HCT116 (cell line): ENCODE measurements around the gene KCNE1. TPM values are rescaled to one million over a fixed set of nuclear protein-coding genes. Genes with fewer than 3 reads are reported as not detected.

Source experiments
- ATAC-seq: fragments of 200-7000 bp; cut with Tn5 transposase; 2 replicates; pipeline ENCODE4 v1.9.1; 2020; ENCODE audit warnings: mild to moderate bottlenecking, moderate library complexity
- BruUV-seq: library from RNA; stranded (reverse); fragments of 400-500 nt; replicated peaks from 2 replicates; lab custom pipeline; 2021; lab: Mats Ljungman, UMichigan
- CTCF ChIA-PET: fragments of 300-600 bp; sonication (Branson Sonifier 250); formaldehyde crosslinking; loops from one replicate; lab custom pipeline; 2021; ENCODE audit warnings: antibody characterized with exemption; lab: Charles Lee
- POLR2A ChIA-PET: fragments of 300-600, 350-600 bp; sonication (Branson Sonifier 250); formaldehyde crosslinking; loops from one replicate; lab custom pipeline; 2021; ENCODE audit warnings: antibody characterized with exemption; lab: Charles Lee
- RAD21 ChIA-PET, 2 experiments: fragments of 300-600 bp; sonication (Branson Sonifier 250); formaldehyde crosslinking; loops; one replicate each; lab custom pipeline; 2023; ENCODE audit warnings: low total read pairs in 2 of 2; ENCODE audit not compliant: uncharacterized antibody in 2 of 2, unreplicated experiment in 2 of 2, low non-redundant PET in 1 of 2; lab: Charles Lee
- DNase-seq: peaks from one replicate; pipeline ENCODE4 v3.0.0-alpha.2; 2010; ENCODE audit warnings: low read depth, low spot score
- H2AFZ ChIP-seq: fragments of 200-600 bp; shearing (Covaris generic), sonication (generic); 2 replicates; pipeline ENCODE4 v1.6.1; 2017; ENCODE audit warnings: low read depth, mixed run types, mixed read lengths, antibody characterized with exemption, low read length; ENCODE audit not compliant: poor library complexity, severe bottlenecking
- H3K27ac ChIP-seq: 2 replicates; pipeline ENCODE4 v1.5.1; 2012; ENCODE audit warnings: low read depth, low read length
- H3K27me3 ChIP-seq: fragments of 200-600 bp; sonication (generic); 2 replicates; pipeline ENCODE4 v1.6.1; 2016; ENCODE audit warnings: mixed run types, low read length, mixed read lengths; ENCODE audit not compliant: insufficient read depth
- H3K36me3 ChIP-seq, 2 experiments: fragments of 200-500 bp in 1 of 2; fragments of 200-600 bp in 1 of 2; sonication (Bioruptor generic) in 1 of 2; sonication (generic) in 1 of 2; 2 replicates each; pipeline versions ENCODE4 v1.5.1 to v1.6.1; 2014 to 2016; ENCODE audit warnings: low read length in 2 of 2, inconsistent platforms in 1 of 2, mixed read lengths in 1 of 2, mixed run types in 1 of 2; ENCODE audit not compliant: insufficient read depth in 2 of 2, control insufficient read depth in 1 of 2
- H3K4me1 ChIP-seq, 2 experiments: fragments of 200-600 bp in 1 of 2; sonication (generic) in 1 of 2; 2 replicates each; pipeline versions ENCODE4 v1.5.1 to v1.6.1; 2012 to 2017; ENCODE audit warnings: low read length in 2 of 2, inconsistent platforms in 1 of 2, mild to moderate bottlenecking in 1 of 2, mixed read lengths in 1 of 2, mixed run types in 1 of 2, moderate library complexity in 1 of 2; ENCODE audit not compliant: insufficient read depth in 2 of 2, control insufficient read depth in 1 of 2
- H3K4me2 ChIP-seq: fragments of 200-600 bp; sonication (generic); 2 replicates; pipeline ENCODE4 v1.6.1; 2017; ENCODE audit warnings: mixed run types, low read length, mixed read lengths
- H3K4me3 ChIP-seq, 2 experiments: fragments of 200-600 bp in 1 of 2; sonication (generic) in 1 of 2; replicated peaks in 1 of 2; 2 replicates each; pipeline ENCODE4 v1.5.1; 2011 to 2016; ENCODE audit warnings: low read length in 2 of 2, control low read depth in 1 of 2, low read depth in 1 of 2, mild to moderate bottlenecking in 1 of 2, mixed read lengths in 1 of 2, mixed run types in 1 of 2
- H3K79me2 ChIP-seq: fragments of 200-600 bp; sonication (generic); 2 replicates; pipeline ENCODE4 v1.6.1; 2017; ENCODE audit warnings: mild to moderate bottlenecking, mixed run types, low read length, moderate library complexity, mixed read lengths; ENCODE audit not compliant: insufficient read depth
- H3K9ac ChIP-seq: fragments of 200-600 bp; sonication (generic); 2 replicates; pipeline ENCODE4 v1.6.1; 2016; ENCODE audit warnings: low read length, mixed read lengths
- H3K9me2 ChIP-seq: fragments of 200-600 bp; sonication (generic), shearing (Covaris generic); 2 replicates; pipeline ENCODE4 v1.6.1; 2017; ENCODE audit warnings: mixed run types, mild to moderate bottlenecking, moderate library complexity; ENCODE audit not compliant: insufficient read depth
- H3K9me3 ChIP-seq, 2 experiments: fragments of 200-500 bp in 1 of 2; fragments of 200-600 bp in 1 of 2; sonication (Bioruptor generic) in 1 of 2; sonication (generic) in 1 of 2; 2 replicates each; pipeline ENCODE4 v1.6.1; 2014 to 2017; ENCODE audit warnings: low read length in 2 of 2, mixed read lengths in 2 of 2, inconsistent platforms in 1 of 2, low read depth in 1 of 2, mild to moderate bottlenecking in 1 of 2, mixed run types in 1 of 2, moderate library complexity in 1 of 2; ENCODE audit not compliant: control insufficient read depth in 1 of 2, insufficient read depth in 1 of 2
- H4K20me1 ChIP-seq: fragments of 200-600 bp; sonication (generic), shearing (Covaris generic); 2 replicates; pipeline ENCODE4 v1.6.1; 2017; ENCODE audit warnings: mixed run types, mild to moderate bottlenecking, moderate library complexity; ENCODE audit not compliant: insufficient read depth
- EZH2 ChIP-seq: fragments of 200-600 bp; sonication (generic); IDR thresholded peaks from 2 replicates; pipeline ENCODE4 v1.6.1; 2017; ENCODE audit warnings: antibody characterized with exemption, mixed run types
- EZH2phosphoT487 ChIP-seq: fragments of 200-600 bp; IDR thresholded peaks from 2 replicates; pipeline ENCODE4 v1.6.1; 2018; ENCODE audit warnings: antibody characterized with exemption, borderline replicate concordance
- FOSL1 ChIP-seq: IDR thresholded peaks from 2 replicates; pipeline ENCODE4 v1.6.1; 2012; ENCODE audit warnings: low read depth
- POLR2A ChIP-seq: IDR thresholded peaks from 2 replicates; pipeline ENCODE4 v1.7.0; 2011; ENCODE audit warnings: borderline replicate concordance; ENCODE audit not compliant: insufficient read depth, insufficient read length; ENCODE audit errors: extremely low read depth
- RAD21 ChIP-seq: IDR thresholded peaks from 2 replicates; pipeline ENCODE4 v1.6.1; 2012; ENCODE audit warnings: low read depth, mild to moderate bottlenecking
- REST ChIP-seq: IDR thresholded peaks from 2 replicates; pipeline ENCODE4 v1.6.1; 2012; ENCODE audit warnings: low read depth
- SRF ChIP-seq: IDR thresholded peaks from 2 replicates; pipeline ENCODE4 v1.6.1; 2012; ENCODE audit warnings: low read depth
- TCF7L2 ChIP-seq: IDR thresholded peaks from 2 replicates; pipeline ENCODE4 v1.7.0; 2011; ENCODE audit warnings: borderline replicate concordance, inconsistent platforms; ENCODE audit not compliant: insufficient read depth, insufficient read length; ENCODE audit errors: extremely low read depth
- ZFX ChIP-seq: fragments of 450-650 bp; IDR thresholded peaks from 2 replicates; pipeline ENCODE4 v1.6.1; 2017
- ZNF274 ChIP-seq: fragments of 200-500 bp; sonication (Bioruptor generic); IDR thresholded peaks from 2 replicates; pipeline ENCODE4 v1.6.1; 2014; ENCODE audit warnings: mild to moderate bottlenecking, low read depth, low read length, inconsistent platforms
- intact Hi-C: fragments of 100-400 bp; cut with micrococcal nuclease; formaldehyde crosslinking; loops from 2 replicates; pipeline ENCODE4 v1.10.0; 2022
- total RNA-seq: library from RNA; stranded (reverse); gene quantifications from one replicate; pipeline ENCODE4 v1.2.1, GENCODE V29; 2021; ENCODE audit not compliant: unreplicated experiment

KCNE1 gene
- total RNA-seq, 1 experiment from 2014 or later = not detected

- Histone ChIP-seq H3K9me2 (no peaks in the 10 kb centered on the region), H3K4me3 (no peak overlapping the region), H3K27me3 (no peaks in the 10 kb centered on the region), H3K9ac (no peak overlapping the region), H3K79me2 (no peaks in the 10 kb centered on the region), H3K4me2 (no peak overlapping the region), H4K20me1 (no peaks in the 10 kb centered on the region), H3K27ac (no peak overlapping the region), H2AFZ (no peak overlapping the region), H3K4me1 (no peaks in the 10 kb centered on the region), H3K36me3 (no peaks in the 10 kb centered on the region), H3K9me3 (no peaks in the 10 kb centered on the region)
- ChIA-PET CTCF (interaction anchor here (1.2 to 1.5 kb wide), 3 partner anchors 8 to 11 kb away, joined by 3 to 6 read pairs (median 4); no protein-coding TSS in a partner anchor), RAD21 (no interaction called here), POLR2A (no interaction called here)
- BruUV-seq = no TSS peak
- ATAC-seq (no peak), DNase-seq (no peak)
- intact Hi-C loops = no loop called here
- TF ChIP-seq ZFX (no peak), REST (no peak), TCF7L2 (no peak), ZNF274 (no peak), FOSL1 (no peak), EZH2phosphoT487 (no peak), RAD21 (no peak), POLR2A (no peak), EZH2 (no peak), SRF (no peak)
- TF ChIP-seq, all 23 proteins: peak for 0
Measured at GRCh38 chr21:34518301-34518700, 6.3 kb upstream of the KCNE1 start.
